Liver (tissue), 9 donors: ENCODE measurements around the gene CELSR2. TPM values are rescaled to one million over a fixed set of nuclear protein-coding genes. Genes with fewer than 3 reads are reported as not detected.

Experiments used
- DNase-seq: peaks from one replicate; pipeline ENCODE4 v3.0.0-alpha.2; 2017; ENCODE audit warnings: low spot score
- H3K27ac ChIP-seq, 2 donors: one replicate each; pipeline ENCODE4 v1.7.0; 2013; ENCODE audit warnings: inconsistent platforms in 2 of 2, low read length in 2 of 2, control low read depth in 1 of 2, low read depth in 1 of 2, mild to moderate bottlenecking in 1 of 2
- H3K27me3 ChIP-seq, 4 donors: one replicate each; pipeline versions ENCODE4 v1.6.1 to v1.7.0; 2013; ENCODE audit warnings: low read length in 3 of 4, inconsistent platforms in 1 of 4, mild to moderate bottlenecking in 1 of 4, moderate library complexity in 1 of 4; ENCODE audit not compliant: control insufficient read depth in 4 of 4, insufficient read depth in 4 of 4
- H3K36me3 ChIP-seq, 4 donors: one replicate each; pipeline versions ENCODE4 v1.6.1 to v1.7.0; 2013; ENCODE audit warnings: low read length in 3 of 4, mild to moderate bottlenecking in 3 of 4, low read depth in 1 of 4, moderate library complexity in 1 of 4; ENCODE audit not compliant: control insufficient read depth in 4 of 4, insufficient read depth in 3 of 4
- H3K4me1 ChIP-seq, 4 donors: one replicate each; pipeline versions ENCODE4 v1.6.1 to v1.7.0; 2013; ENCODE audit warnings: low read length in 3 of 4, mild to moderate bottlenecking in 3 of 4, moderate library complexity in 1 of 4; ENCODE audit not compliant: control insufficient read depth in 4 of 4, insufficient read depth in 4 of 4
- H3K4me3 ChIP-seq, 3 donors: one replicate each; pipeline versions ENCODE4 v1.6.1 to v1.7.0; 2013; ENCODE audit warnings: low read length in 3 of 3, control low read depth in 1 of 3, low read depth in 1 of 3, mild to moderate bottlenecking in 1 of 3
- H3K9ac ChIP-seq, 2 donors: one replicate each; pipeline ENCODE4 v1.7.0; 2013; ENCODE audit warnings: low read length in 2 of 2, mild to moderate bottlenecking in 2 of 2, moderate library complexity in 2 of 2, control low read depth in 1 of 2, low read depth in 1 of 2
- H3K9me3 ChIP-seq, 4 donors: one replicate each; pipeline versions ENCODE4 v1.6.1 to v1.7.0; 2013; ENCODE audit warnings: low read length in 3 of 4; ENCODE audit not compliant: control insufficient read depth in 4 of 4
- CTCF ChIP-seq: fragments of 150-350 bp; IDR thresholded peaks from 2 replicates; pipeline ENCODE4 v1.5.1; 2017; ENCODE audit warnings: improper control_type of control experiment, low read depth, low read length; ENCODE audit not compliant: missing input control
- GABPA ChIP-seq, 2 donors: IDR thresholded peaks in 1 of 2; conservative IDR thresholded peaks in 1 of 2; 2 replicates each; pipeline ENCODE4 v1.6.1; 2016; ENCODE audit warnings: antibody characterized with exemption in 2 of 2, mild to moderate bottlenecking in 1 of 2, moderate library complexity in 1 of 2
- HNF4A ChIP-seq, 2 donors: conservative IDR thresholded peaks; 2 replicates each; pipeline ENCODE4 v1.6.1; 2016; ENCODE audit warnings: antibody characterized with exemption in 2 of 2, mild to moderate bottlenecking in 2 of 2
- HNF4G ChIP-seq: IDR thresholded peaks from 2 replicates; pipeline ENCODE4 v1.6.1; 2016; ENCODE audit warnings: antibody characterized with exemption
- JUND ChIP-seq, 2 donors: IDR thresholded peaks; 2 replicates each; pipeline ENCODE4 v1.6.1; 2016; ENCODE audit warnings: antibody characterized with exemption in 2 of 2
- MAX ChIP-seq: IDR thresholded peaks from 2 replicates; pipeline ENCODE4 v1.6.1; 2016; ENCODE audit warnings: antibody characterized with exemption
- RAD21 ChIP-seq, 2 donors: IDR thresholded peaks; 2 replicates each; pipeline ENCODE4 v1.6.1; 2016; ENCODE audit warnings: antibody characterized with exemption in 2 of 2, mild to moderate bottlenecking in 2 of 2
- REST ChIP-seq: IDR thresholded peaks from 2 replicates; pipeline ENCODE4 v1.6.1; 2016; ENCODE audit warnings: antibody characterized with exemption, mild to moderate bottlenecking
- SP1 ChIP-seq: IDR thresholded peaks from 2 replicates; pipeline ENCODE4 v1.6.1; 2018; ENCODE audit warnings: antibody characterized with exemption, mild to moderate bottlenecking
- TAF1 ChIP-seq: conservative IDR thresholded peaks from 2 replicates; pipeline ENCODE4 v1.6.1; 2016; ENCODE audit warnings: antibody characterized with exemption, mild to moderate bottlenecking
- YY1 ChIP-seq: IDR thresholded peaks from 2 replicates; pipeline ENCODE4 v1.6.1; 2016; ENCODE audit warnings: antibody characterized with exemption, mild to moderate bottlenecking
- ZBTB33 ChIP-seq: IDR thresholded peaks from 2 replicates; pipeline ENCODE4 v1.6.1; 2016; ENCODE audit warnings: antibody characterized with exemption
- WGBS: extraction: QIAGEN DNeasy Blood & Tissue Kit; methylation state at CpG from one replicate; pipeline ENCODE4 v1.1.7; 2013; 5-methylcytosine and 5-hydroxymethylcytosine counted together
- polyA plus RNA-seq, 2 donors: library from polyadenylated mRNA; stranded (reverse) in 1 of 2; unstranded in 1 of 2; fragments of 200-250 nt in 1 of 2; fragments of >200 nt in 1 of 2; fragmentation: Nextera tagmentation in 1 of 2; extraction: Ambion mirVana in 1 of 2; gene quantifications; one replicate each; pipeline versions ENCODE4 v1.2.1 to v1.2.3, GENCODE V29; 2013 to 2015
- total RNA-seq, 2 donors: library from RNA; depleted of rRNA; stranded (reverse); fragments of >200 nt; gene quantifications; one replicate each; pipeline ENCODE4 v1.2.3, GENCODE V29; 2014
- TF ChIP-seq, protein P1 (sequence below): IDR thresholded peaks from 2 replicates; pipeline ENCODE4 v1.6.1; 2016; ENCODE audit warnings: antibody characterized with exemption
- donor health status: healthy.
- donor health status: healthy.
- donor health status: healthy.
- donor health status: healthy.
- donor health status: healthy.

CELSR2 gene
- total and polyA plus RNA-seq, 4 donors, result 0.73 to 1.6 (median 1.2) TPM

DNA sequence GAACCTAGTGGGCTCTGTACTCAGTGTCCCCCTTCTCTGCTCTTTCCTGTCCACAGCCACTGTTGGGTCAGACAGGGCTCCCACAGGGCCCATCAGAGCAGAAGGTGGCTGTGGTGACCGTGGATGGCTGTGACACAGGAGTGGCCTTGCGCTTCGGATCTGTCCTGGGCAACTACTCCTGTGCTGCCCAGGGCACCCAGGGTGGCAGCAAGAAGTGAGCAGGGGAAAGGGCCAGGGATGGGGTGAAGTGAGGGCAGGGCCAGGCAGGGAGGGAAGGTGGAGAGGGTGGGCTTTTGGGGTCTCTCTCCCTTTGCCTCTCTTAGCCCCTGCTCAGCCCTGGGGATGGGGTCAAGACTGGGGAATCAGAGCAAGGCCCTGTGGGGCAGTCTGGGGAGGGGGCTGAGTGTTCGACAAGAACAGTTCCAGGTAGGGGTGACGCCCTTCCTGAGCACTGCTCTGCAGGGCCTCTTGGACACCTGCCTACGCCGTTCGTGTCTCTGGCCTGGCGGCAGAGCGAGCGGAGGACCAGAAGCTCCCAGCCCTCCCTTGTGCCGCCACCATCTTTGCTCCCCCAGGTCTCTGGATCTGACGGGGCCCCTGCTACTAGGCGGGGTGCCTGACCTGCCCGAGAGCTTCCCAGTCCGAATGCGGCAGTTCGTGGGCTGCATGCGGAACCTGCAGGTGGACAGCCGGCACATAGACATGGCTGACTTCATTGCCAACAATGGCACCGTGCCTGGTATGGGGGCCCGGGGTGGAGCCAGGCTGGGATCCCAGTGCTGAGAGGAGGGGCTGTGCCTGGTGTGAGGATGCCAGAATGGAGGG lies 13.1 kb downstream of the CELSR2 start:
- Histone ChIP-seq H3K27ac (no peak overlapping the region), H3K27me3 (no peaks in the 10 kb centered on the region), H3K9me3 (no peaks in the 10 kb centered on the region), H3K36me3 (no peaks in the 10 kb centered on the region), H3K9ac (no peak overlapping the region), H3K4me1 (no peaks in the 10 kb centered on the region), H3K4me3 (no peak overlapping the region)
- WGBS, result 90% methylated on average over 22 of the region's 22 CpGs
- TF ChIP-seq HNF4A (conservative IDR thresholded peaks at IDR 0.05) (no peak), RAD21 (IDR thresholded peaks at IDR 0.05) (no peak), REST (no peak), YY1 (no peak), HNF4G (no peak), JUND (IDR thresholded peaks at IDR 0.05) (no peak), MAX (no peak), TAF1 (no peak), ZBTB33 (no peak), GABPA (IDR thresholded peaks at IDR 0.05 in 1 of 2, conservative IDR thresholded peaks at IDR 0.05 in 1 of 2) (no peak), CTCF (no peak), SP1 (no peak)
- TF ChIP-seq, protein P1, sequence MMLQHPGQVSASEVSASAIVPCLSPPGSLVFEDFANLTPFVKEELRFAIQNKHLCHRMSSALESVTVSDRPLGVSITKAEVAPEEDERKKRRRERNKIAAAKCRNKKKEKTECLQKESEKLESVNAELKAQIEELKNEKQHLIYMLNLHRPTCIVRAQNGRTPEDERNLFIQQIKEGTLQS, result no peak
- no peak for DNase-seq

DNA sequence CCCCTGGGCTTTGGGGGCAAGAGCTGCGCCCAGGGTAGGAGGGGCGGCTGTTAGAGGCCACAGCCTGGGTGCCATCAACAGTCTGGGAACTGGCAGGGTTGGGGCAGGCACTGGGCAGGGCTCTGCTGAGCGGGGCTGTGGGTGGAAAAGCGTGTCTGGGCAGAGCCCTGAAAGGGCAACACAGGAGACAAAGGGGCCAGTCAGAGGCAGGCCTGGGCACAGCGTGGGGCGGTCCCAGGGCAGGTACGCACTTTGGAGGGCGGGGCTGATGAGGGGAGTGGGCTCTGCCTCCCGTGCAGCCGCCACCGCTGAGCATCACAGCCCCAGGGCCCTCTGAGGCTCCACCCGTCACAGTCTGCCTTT lies 13.9 kb downstream of the CELSR2 start:
- Histone ChIP-seq H3K36me3 (no peaks in the 10 kb centered on the region), H3K27ac (no peak overlapping the region), H3K9ac (no peak overlapping the region), H3K4me3 (no peak overlapping the region), H3K9me3 (no peaks in the 10 kb centered on the region), H3K27me3 (no peaks in the 10 kb centered on the region), H3K4me1 (no peaks in the 10 kb centered on the region)
- DNase-seq, result no peak
- no peak for TF ChIP-seq SP1
- no peak for TF ChIP-seq HNF4A (conservative IDR thresholded peaks at IDR 0.05)
- TF ChIP-seq REST, result no peak
- 71% methylated on average over 12 of the region's 12 CpGs for WGBS
